ENCODE results near the gene PRTFDC1.

The PRTFDC1 gene

GRCh38 chr10:24849501-24850299, 102.7 kb downstream of the PRTFDC1 start:
- TF ChIP-seq, protein P1, sequence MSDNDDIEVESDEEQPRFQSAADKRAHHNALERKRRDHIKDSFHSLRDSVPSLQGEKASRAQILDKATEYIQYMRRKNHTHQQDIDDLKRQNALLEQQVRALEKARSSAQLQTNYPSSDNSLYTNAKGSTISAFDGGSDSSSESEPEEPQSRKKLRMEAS (IDR thresholded peaks at IDR 0.05; ENCODE audit: low read depth, low read length): no peak
- no peak for TF ChIP-seq POLR2A (IDR thresholded peaks at IDR 0.05; ENCODE audit: extremely low read depth, insufficient read length)
- TF ChIP-seq MYC (IDR thresholded peaks at IDR 0.05; ENCODE audit: low read depth, low read length): no peak
- TF ChIP-seq CTCF (IDR thresholded peaks at IDR 0.05; ENCODE audit: low read depth, low read length): no peak
- H3K4me3 ChIP-seq (ENCODE audit: low read depth, low read length): no peak overlapping the region
- DNase-seq (ENCODE audit: low read depth): no peak

DNA sequence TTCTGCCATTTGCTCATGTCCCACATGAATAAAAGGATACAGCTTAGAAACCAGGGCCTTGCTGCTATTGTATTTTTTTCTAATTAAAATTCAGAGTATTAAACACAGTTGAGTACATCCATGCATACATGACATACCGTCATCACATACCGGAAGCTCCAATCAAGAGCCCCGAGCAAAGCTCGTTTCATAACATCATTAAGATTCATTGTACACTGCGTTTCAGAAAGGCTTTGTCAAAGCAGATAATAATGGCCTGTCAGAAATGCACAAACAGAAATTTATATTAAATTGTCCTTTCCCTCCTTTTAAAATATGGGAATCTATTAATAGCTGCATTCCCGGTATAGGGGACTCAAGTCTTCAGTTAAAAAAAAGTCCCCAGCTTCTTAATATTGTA, 103.4 kb downstream of the PRTFDC1 start:
- H3K4me3 ChIP-seq (ENCODE audit: low read depth, low read length): no peak overlapping the region
- TF ChIP-seq POLR2A (IDR thresholded peaks at IDR 0.05; ENCODE audit: extremely low read depth, insufficient read length) (no peak), MYC (IDR thresholded peaks at IDR 0.05; ENCODE audit: low read depth, low read length) (no peak), CTCF (IDR thresholded peaks at IDR 0.05; ENCODE audit: low read depth, low read length) (no peak)
- TF ChIP-seq, protein P1 (IDR thresholded peaks at IDR 0.05; ENCODE audit: low read depth, low read length): no peak
- no peak for DNase-seq (ENCODE audit: low read depth)

GRCh38 chr10:24848195-24848594, 104.2 kb downstream of the PRTFDC1 start:
- no peak for DNase-seq (ENCODE audit: low read depth)
- TF ChIP-seq, protein P1 (IDR thresholded peaks at IDR 0.05; ENCODE audit: low read depth, low read length): no peak
- no peak for TF ChIP-seq MYC (IDR thresholded peaks at IDR 0.05; ENCODE audit: low read depth, low read length)
- TF ChIP-seq POLR2A (IDR thresholded peaks at IDR 0.05; ENCODE audit: extremely low read depth, insufficient read length): no peak
- no peak for TF ChIP-seq CTCF (IDR thresholded peaks at IDR 0.05; ENCODE audit: low read depth, low read length)

DNA sequence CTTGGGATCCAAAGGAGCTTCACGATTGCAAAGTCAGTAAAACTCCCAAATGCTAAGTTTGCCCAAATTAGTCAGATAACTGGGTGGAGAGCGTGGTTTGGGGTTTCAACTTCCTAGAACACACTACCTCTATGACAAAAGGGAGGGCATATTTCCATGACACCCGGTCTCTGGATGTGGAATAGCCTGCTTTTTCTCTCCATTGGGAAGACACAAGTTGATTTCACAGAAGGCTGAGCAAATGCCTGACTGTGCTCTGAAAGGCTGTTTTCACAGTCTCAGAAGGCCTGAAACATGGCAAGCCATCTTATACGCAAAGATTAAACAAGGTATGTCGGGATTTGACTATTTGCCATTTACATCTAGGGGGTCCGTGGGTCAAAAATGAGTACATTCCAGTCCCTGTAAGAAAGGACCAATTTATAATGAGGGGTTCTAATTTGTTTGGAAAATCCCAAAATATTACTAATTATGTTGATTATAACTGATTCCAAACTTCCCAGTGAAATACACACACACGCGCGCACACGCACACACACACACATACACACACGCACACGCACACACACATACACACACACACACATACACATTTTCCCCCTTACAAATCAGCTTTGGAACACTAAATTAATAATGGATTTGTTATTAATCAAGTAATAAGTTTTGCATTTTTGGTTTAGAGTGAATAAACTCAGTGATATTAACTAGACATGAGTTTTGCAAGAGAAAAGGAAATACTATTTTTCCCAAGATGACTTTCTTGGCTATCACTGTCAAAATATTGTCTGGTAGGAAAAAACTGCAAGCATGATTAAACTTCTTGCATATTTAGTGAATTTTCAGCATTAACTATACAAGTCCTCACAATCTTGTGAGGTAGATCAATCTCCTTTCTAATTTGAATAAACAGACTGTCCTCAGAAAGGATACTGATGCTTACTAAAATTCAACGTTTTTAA, 105.0 kb downstream of the PRTFDC1 start:
- no peak for TF ChIP-seq CTCF (IDR thresholded peaks at IDR 0.05; ENCODE audit: low read depth, low read length)
- no peak for TF ChIP-seq MYC (IDR thresholded peaks at IDR 0.05; ENCODE audit: low read depth, low read length)
- TF ChIP-seq POLR2A (IDR thresholded peaks at IDR 0.05; ENCODE audit: extremely low read depth, insufficient read length): no peak
- TF ChIP-seq, protein P1 (IDR thresholded peaks at IDR 0.05; ENCODE audit: low read depth, low read length): no peak
- no peak overlapping the region for H3K4me3 ChIP-seq (ENCODE audit: low read depth, low read length)
- DNase-seq (ENCODE audit: low read depth): no peak

More at GRCh38 chr10:24848195-24848594, 104.2 kb downstream of the PRTFDC1 start:
- H3K4me3 ChIP-seq (ENCODE audit: low read depth, low read length): no peak overlapping the region

- no peak for TF ChIP-seq CTCF (IDR thresholded peaks at IDR 0.05; ENCODE audit: low read depth, low read length)
- TF ChIP-seq, protein P1 (IDR thresholded peaks at IDR 0.05; ENCODE audit: low read depth, low read length): no peak
- TF ChIP-seq MYC (IDR thresholded peaks at IDR 0.05; ENCODE audit: low read depth, low read length): no peak
- TF ChIP-seq POLR2A (IDR thresholded peaks at IDR 0.05; ENCODE audit: extremely low read depth, insufficient read length): no peak
- H3K4me3 ChIP-seq (ENCODE audit: low read depth, low read length): no peak overlapping the region
- no peak for DNase-seq (ENCODE audit: low read depth)
Observed at GRCh38 chr10:24844742-24845141, 107.7 kb downstream of the PRTFDC1 start.

All from NB4 (cell line).